Right lobe of liver (tissue), 6 donors: ENCODE measurements around the gene DRC7. TPM values are rescaled to one million over a fixed set of nuclear protein-coding genes. Genes with fewer than 3 reads are reported as not detected.

ENCODE experiments used
- ATAC-seq, 4 donors: fragments of 200-7000 bp; cut with Tn5 transposase; one replicate each; pipeline ENCODE4 v1.9.1; 2020; ENCODE audit warnings: mild to moderate bottlenecking in 4 of 4, moderate library complexity in 4 of 4
- DNase-seq, 3 donors: peaks; one replicate each; pipeline ENCODE4 v3.0.0-alpha.2; 2020
- H3K27ac ChIP-seq, 3 donors: fragments of 200-600 bp; one replicate each; pipeline ENCODE4 v1.8.0; 2022
- H3K27me3 ChIP-seq, 2 donors: fragments of 200-600 bp; one replicate each; pipeline ENCODE4 v1.8.0; 2022
- H3K36me3 ChIP-seq, 4 donors: fragments of 200-600 bp; sonication (generic) in 1 of 4; one replicate each; pipeline versions ENCODE4 v1.5.1 to v1.8.0; 2017 to 2022; ENCODE audit warnings: control low read depth in 1 of 4
- H3K4me1 ChIP-seq, 4 donors: fragments of 200-600 bp; sonication (generic) in 1 of 4; one replicate each; pipeline versions ENCODE4 v1.5.1 to v1.8.0; 2017 to 2022; ENCODE audit warnings: control low read depth in 1 of 4
- H3K4me3 ChIP-seq, 3 donors: fragments of 200-600 bp; one replicate each; pipeline ENCODE4 v1.8.0; 2022
- H3K9me3 ChIP-seq, 4 donors: fragments of 200-600 bp; sonication (generic) in 1 of 4; one replicate each; pipeline versions ENCODE4 v1.5.1 to v1.8.0; 2017 to 2022; ENCODE audit warnings: control low read depth in 1 of 4
- POLR2A ChIP-seq: fragments of 450-650 bp; IDR thresholded peaks from one replicate; pipeline ENCODE4 v1.6.1; 2017; ENCODE audit warnings: antibody characterized with exemption, mild to moderate bottlenecking
- WGBS: methylation state at CpG from one replicate; pipeline ENCODE4 v1.1.6; 2018; ENCODE audit warnings: low coverage, low lambda C conversion rate; ENCODE audit not compliant: insufficient coverage; ENCODE audit errors: missing lambda C conversion rate; 5-methylcytosine and 5-hydroxymethylcytosine counted together
- intact Hi-C, 2 donors: fragments of 100-400 bp; cut with DNase I; formaldehyde crosslinking; loops; one replicate each; pipeline versions ENCODE4 v1.11.2 to v1.14.1; 2022
- total RNA-seq, 6 experiments: library from RNA; depleted of rRNA in 2 of 6; stranded (reverse); fragments of >200 nt in 2 of 6; fragmentation: NEBNext Ultra II Directional in 3 of 6; extraction: Animal tissue kit (Norgen Biotek cat#: 25700) in 3 of 6; gene quantifications; one replicate each; pipeline versions ENCODE4 v1.1.0 to v1.2.4, GENCODE V29; 2016 to 2023
- TF ChIP-seq, protein P1 (sequence below), 4 donors: fragments of 200-600 bp in 3 of 4; fragments of 450-650 bp in 1 of 4; IDR thresholded peaks; one replicate each; pipeline versions ENCODE4 v1.5.1 to v1.8.0; 2016 to 2022; ENCODE audit warnings: antibody characterized with exemption in 4 of 4, mild to moderate bottlenecking in 2 of 4
- donor health status: DM: no; HTN: yes; CAD: no.
- donor health status: DM: no; HTN: no; CAD: no.
- donor health status: DM: no; HTN: no; CAD: no.
- donor health status: DM: no; HTN: yes; CAD: no.
- donor health status: DM: no; HTN: yes; CAD: no.

The DRC7 gene
- total RNA-seq, 6 experiments from 2014 or later, result 0.06 to 0.37 (median 0.19) TPM

DNA sequence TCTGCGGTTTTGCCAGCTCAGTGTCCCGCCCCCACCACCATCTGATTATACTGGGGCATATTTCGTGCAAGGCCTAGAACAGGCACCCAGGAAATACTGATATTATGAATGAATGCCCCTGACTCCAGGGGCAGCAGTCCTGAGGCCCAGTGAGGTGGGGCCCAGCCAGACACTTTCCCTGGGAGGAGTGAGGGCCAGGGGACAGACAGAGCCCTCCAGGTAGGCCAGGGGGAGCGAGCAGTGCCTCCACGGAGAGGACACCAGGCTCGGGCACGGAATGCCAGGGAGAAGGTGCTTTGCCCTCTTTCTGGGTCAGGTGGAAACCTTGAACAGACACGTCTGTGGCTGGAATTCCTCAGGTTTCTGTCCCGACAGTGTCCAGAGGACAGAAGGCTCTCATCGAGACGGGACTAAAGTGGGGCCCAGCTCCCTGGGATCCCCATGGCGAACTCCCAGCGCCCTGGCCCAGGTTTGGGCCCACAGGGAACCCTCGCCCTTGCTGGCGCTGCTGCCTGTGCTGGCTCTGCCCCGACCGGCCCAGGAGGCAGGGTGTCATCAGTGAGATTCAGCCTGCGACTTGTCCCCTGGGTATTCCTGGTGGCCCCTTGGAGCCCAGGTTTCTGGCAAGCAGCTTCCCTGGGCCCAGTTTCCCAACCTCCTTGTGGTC is 45.3 kb downstream of the DRC7 start:
- Histone ChIP-seq H3K27ac (no peak overlapping the region), H3K36me3 (no peaks in the 10 kb centered on the region), H3K4me1 (peaks cover 0 to 11% (median 5%) of the 10 kb centered on the region in 4 donors), H3K4me3 (no peak overlapping the region), H3K9me3 (no peaks in the 10 kb centered on the region), H3K27me3 (no peaks in the 10 kb centered on the region)
- ATAC-seq (no peak), DNase-seq (no peak)
- TF ChIP-seq POLR2A, result no peak
- TF ChIP-seq, protein P1, sequence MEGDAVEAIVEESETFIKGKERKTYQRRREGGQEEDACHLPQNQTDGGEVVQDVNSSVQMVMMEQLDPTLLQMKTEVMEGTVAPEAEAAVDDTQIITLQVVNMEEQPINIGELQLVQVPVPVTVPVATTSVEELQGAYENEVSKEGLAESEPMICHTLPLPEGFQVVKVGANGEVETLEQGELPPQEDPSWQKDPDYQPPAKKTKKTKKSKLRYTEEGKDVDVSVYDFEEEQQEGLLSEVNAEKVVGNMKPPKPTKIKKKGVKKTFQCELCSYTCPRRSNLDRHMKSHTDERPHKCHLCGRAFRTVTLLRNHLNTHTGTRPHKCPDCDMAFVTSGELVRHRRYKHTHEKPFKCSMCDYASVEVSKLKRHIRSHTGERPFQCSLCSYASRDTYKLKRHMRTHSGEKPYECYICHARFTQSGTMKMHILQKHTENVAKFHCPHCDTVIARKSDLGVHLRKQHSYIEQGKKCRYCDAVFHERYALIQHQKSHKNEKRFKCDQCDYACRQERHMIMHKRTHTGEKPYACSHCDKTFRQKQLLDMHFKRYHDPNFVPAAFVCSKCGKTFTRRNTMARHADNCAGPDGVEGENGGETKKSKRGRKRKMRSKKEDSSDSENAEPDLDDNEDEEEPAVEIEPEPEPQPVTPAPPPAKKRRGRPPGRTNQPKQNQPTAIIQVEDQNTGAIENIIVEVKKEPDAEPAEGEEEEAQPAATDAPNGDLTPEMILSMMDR (IDR thresholded peaks at IDR 0.05), result no peak
- WGBS, result no CpG with 5 or more reads among the region's 18 CpGs
- intact Hi-C loops, result no loop called here

DNA sequence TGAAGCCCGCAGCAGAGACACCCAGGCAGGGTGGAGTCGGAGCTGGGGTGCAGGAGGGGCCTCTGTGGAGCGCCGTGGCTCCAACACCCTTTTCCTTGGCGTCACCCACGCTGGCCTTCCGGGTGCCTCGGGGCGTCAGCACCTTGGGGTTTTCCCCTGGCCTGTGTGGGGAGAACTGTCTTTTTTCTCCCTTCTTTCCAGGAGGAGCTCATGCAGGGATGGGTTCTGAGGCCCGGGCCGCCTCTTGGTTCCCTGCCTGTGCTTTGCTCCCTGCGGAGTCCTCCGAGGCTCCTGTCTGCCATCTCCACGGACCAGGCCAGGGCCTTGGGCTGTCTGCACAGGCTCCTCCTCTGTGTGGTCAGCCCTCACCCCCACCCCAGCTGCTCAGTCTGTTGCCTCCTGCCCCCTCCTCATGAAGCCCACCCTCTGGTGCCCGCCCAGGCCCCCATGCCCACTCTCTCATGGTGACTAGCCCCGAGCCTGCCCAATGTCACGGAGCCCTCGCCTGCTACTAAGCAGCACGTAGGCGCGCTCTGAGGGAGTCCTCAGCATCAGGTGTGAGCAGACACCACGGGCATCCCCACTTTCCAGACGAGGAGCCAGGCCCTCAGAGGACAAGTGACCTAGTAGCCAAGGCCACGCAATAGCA is 45.9 kb downstream of the DRC7 start:
- Histone ChIP-seq H3K27ac (no peak overlapping the region), H3K27me3 (no peaks in the 10 kb centered on the region), H3K4me1 (peaks cover 0 to 11% (median 5%) of the 10 kb centered on the region in 4 donors), H3K9me3 (no peaks in the 10 kb centered on the region), H3K36me3 (no peaks in the 10 kb centered on the region), H3K4me3 (no peak overlapping the region)
- TF ChIP-seq POLR2A, result no peak
- TF ChIP-seq, protein P1 (IDR thresholded peaks at IDR 0.05), result no peak
- WGBS, result 83% methylated on average over 8 of the region's 24 CpGs
- DNase-seq (no peak), ATAC-seq (no peak)
- intact Hi-C loops, result no loop called here

DNA sequence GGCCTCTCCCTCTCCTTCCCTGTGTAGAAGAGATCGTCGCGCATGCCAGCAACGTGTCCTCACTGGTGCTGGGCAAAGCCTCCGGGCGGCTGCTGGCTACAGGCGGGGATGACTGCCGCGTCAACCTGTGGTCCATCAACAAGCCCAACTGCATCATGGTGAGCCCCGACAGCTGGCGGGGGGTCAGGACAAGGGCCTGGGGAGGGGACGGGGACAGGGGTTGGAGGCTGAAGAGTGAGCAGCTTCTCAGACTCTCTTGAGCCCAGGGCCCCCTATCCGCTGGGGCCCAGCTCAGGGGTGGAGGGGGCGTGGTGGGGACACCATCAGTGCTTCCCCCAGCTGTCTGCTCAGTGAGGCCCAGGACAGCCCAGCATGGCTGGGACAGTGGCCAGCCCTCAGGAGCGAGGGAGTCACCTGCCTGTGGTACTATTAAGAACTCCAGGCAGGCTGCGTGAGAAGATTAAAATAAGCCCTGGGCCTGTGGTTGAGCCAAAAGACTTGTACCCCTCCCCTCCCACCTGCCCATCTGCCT is 47.1 kb downstream of the DRC7 start:
- no peak overlapping the region for H3K4me3 ChIP-seq
- H3K36me3 ChIP-seq, result no peaks in the 10 kb centered on the region
- intact Hi-C loops, result no loop called here
- WGBS, result no CpG with 5 or more reads among the region's 16 CpGs
- peak in 1 of 4 donors; percentile 12 for ATAC-seq
- H3K4me1 ChIP-seq, result peaks cover 0 to 5% (median 2%) of the 10 kb centered on the region in 4 donors
- H3K27ac ChIP-seq, result no peak overlapping the region
- no peak for TF ChIP-seq POLR2A
- TF ChIP-seq, protein P1 (IDR thresholded peaks at IDR 0.05), result no peak
- DNase-seq, result peak in 1 of 3 donors; percentile 43
- H3K9me3 ChIP-seq, result no peaks in the 10 kb centered on the region
- H3K27me3 ChIP-seq, result no peaks in the 10 kb centered on the region

DNA sequence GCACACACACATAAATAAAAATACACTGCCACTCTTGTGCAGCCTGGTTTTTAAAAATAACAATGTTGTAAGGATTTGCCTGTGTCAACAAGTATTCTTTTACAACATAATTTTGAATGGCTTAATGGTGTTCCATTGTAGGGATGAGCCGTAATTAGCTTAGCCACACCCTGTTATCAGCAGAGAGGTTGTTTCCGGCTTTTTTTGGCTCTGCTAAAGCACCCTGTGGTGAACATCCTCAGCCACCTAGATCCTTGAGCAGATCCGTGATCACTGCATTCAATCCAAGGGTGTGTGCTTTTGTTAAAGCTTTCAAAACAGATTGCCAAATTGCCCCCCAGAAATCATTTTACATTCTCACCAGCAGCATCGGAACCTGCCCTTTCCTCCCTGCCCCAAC is 47.9 kb downstream of the DRC7 start:
- intact Hi-C loops, result no loop called here
- no peak overlapping the region for H3K27ac ChIP-seq
- H3K4me3 ChIP-seq, result no peak overlapping the region
- TF ChIP-seq POLR2A, result no peak
- TF ChIP-seq, protein P1 (IDR thresholded peaks at IDR 0.05), result no peak
- no peaks in the 10 kb centered on the region for H3K27me3 ChIP-seq
- H3K9me3 ChIP-seq, result no peaks in the 10 kb centered on the region
- DNase-seq (no peak), ATAC-seq (no peak)
- H3K4me1 ChIP-seq, result no peaks in the 10 kb centered on the region
- WGBS, result 86% methylated on average over 3 of the region's 4 CpGs
- H3K36me3 ChIP-seq, result no peaks in the 10 kb centered on the region
